A673 (cell line): ENCODE data around the gene UFSP1. TPM values are rescaled to one million over a fixed set of nuclear protein-coding genes. Genes with fewer than 3 reads are reported as not detected.

ENCODE experiments used
- BruUV-seq: library from RNA; stranded (reverse); fragments of 400-500 nt; replicated peaks from 2 replicates; lab custom pipeline; 2021; lab: Mats Ljungman, UMichigan
- CTCF ChIA-PET: fragments of 300-600 bp; sonication (Branson Sonifier 250); formaldehyde crosslinking; loops from one replicate; lab custom pipeline; 2022; ENCODE audit warnings: antibody characterized with exemption; lab: Charles Lee
- POLR2A ChIA-PET: fragments of 300-600 bp; sonication (Branson Sonifier 250); formaldehyde crosslinking; loops from one replicate; lab custom pipeline; 2022; ENCODE audit warnings: antibody characterized with exemption; ENCODE audit not compliant: low non-redundant PET; lab: Charles Lee
- DNase-seq: peaks from one replicate; pipeline ENCODE4 v3.0.0-alpha.2; 2015; ENCODE audit warnings: low spot score
- H3K27ac ChIP-seq: fragments of 200-600 bp; sonication (generic); 2 replicates; pipeline ENCODE4 v1.5.1; 2016; ENCODE audit warnings: mixed run types, low read depth, mild to moderate bottlenecking, mixed read lengths, antibody characterized with exemption, low read length; ENCODE audit not compliant: poor library complexity, severe bottlenecking
- H3K27me3 ChIP-seq: fragments of 200-600 bp; sonication (generic); replicated peaks from 2 replicates; pipeline ENCODE4 v1.6.1; 2017; ENCODE audit warnings: mixed run types, low read depth, mild to moderate bottlenecking, mixed read lengths, antibody characterized with exemption, low read length; ENCODE audit not compliant: insufficient read depth, poor library complexity
- H3K36me3 ChIP-seq: fragments of 200-600 bp; sonication (generic); 2 replicates; pipeline ENCODE4 v1.6.1; 2016; ENCODE audit warnings: mixed run types, mild to moderate bottlenecking, mixed read lengths, antibody characterized with exemption, low read length; ENCODE audit not compliant: insufficient read depth, poor library complexity, severe bottlenecking
- H3K4me1 ChIP-seq: fragments of 200-600 bp; sonication (generic); 2 replicates; pipeline ENCODE4 v1.6.1; 2017; ENCODE audit warnings: mixed run types, mild to moderate bottlenecking, mixed read lengths, antibody characterized with exemption, low read length; ENCODE audit not compliant: insufficient read depth, poor library complexity, severe bottlenecking
- H3K4me3 ChIP-seq: fragments of 200-600 bp; sonication (generic); 2 replicates; pipeline ENCODE4 v1.5.1; 2016; ENCODE audit warnings: low read depth, mixed run types, mild to moderate bottlenecking, mixed read lengths, low read length; ENCODE audit not compliant: poor library complexity, severe bottlenecking
- H3K9me3 ChIP-seq: fragments of 200-600 bp; sonication (generic); 2 replicates; pipeline ENCODE4 v1.6.1; 2016; ENCODE audit warnings: mixed run types, low read depth, mild to moderate bottlenecking, mixed read lengths, antibody characterized with exemption, low read length; ENCODE audit not compliant: poor library complexity, severe bottlenecking
- EZH2 ChIP-seq: fragments of 200-600 bp; sonication (generic); IDR thresholded peaks from 2 replicates; pipeline ENCODE4 v1.6.1; 2017; ENCODE audit warnings: borderline replicate concordance, low read depth, mild to moderate bottlenecking, mixed read lengths, antibody characterized with exemption, low read length; ENCODE audit not compliant: poor library complexity, severe bottlenecking
- intact Hi-C: fragments of 100-400 bp; cut with micrococcal nuclease; formaldehyde crosslinking; loops from one replicate; pipeline ENCODE4 v1.10.0; 2022; ENCODE audit not compliant: unreplicated experiment
- total RNA-seq: library from RNA; stranded (reverse); gene quantifications from 2 replicates; pipeline ENCODE4 v1.2.3, GENCODE V29; 2021
- TF ChIP-seq, protein P1 (sequence below): fragments of 300-800, 200-600 bp; sonication (generic); conservative IDR thresholded peaks from 2 replicates; pipeline ENCODE4 v1.5.1; 2017; ENCODE audit warnings: low read depth, mild to moderate bottlenecking, antibody characterized with exemption, low read length, moderate library complexity, mixed read lengths

UFSP1 gene
- total RNA-seq, 1 experiment from 2014 or later: 5.0 TPM

DNA sequence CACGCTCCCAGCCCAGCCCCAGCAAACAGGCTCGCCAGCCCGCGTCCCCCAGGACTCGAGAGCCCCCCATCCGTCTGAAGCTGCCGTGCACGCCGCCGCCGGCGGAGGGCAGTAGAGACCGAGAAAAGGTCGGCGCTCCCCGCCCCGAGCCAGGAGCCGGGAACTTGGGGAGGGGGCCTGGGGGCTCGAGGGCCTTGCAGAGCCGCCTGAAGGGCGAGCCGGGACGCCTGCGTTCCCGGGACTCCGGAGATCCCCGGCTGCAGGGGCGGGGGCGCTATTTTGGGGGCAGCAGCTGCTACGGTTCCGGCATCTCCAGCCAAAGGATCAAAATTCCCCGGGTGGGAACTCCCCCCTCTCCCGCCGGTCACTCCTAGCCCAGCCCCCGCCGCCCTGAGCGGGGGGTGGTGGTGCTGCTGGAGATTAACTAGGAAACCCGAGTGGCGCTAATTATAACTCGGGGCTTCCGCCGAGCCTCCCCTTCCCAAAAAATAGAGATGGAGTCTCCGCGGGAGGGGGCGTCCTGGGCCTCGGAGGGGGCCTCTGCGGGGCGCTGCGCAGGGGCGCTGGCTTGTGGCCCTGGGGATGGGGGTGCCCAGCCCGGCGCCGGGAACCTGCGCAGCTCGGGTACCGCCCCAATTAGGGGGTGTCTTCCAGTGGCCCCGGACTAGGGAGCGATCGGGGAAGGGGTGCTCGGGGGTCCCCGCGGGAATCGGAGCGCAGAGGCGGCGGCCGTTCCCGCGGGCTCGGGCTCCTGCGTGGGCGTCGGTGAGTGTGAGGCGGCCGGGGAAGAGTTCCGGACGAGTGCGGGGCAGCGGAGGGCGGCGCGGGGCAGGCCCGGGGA is 5.6 kb upstream of the UFSP1 start:
- H3K4me1 ChIP-seq: peaks cover 12% of the 10 kb centered on the region
- intact Hi-C loops: loop anchor here (2.0 to 10.0 kb wide), 4 partner anchors 182 to 387 kb away; partner anchors contain the start of gene FIS1
- no peaks in the 10 kb centered on the region for H3K9me3 ChIP-seq
- no peaks in the 10 kb centered on the region for H3K36me3 ChIP-seq
- BruUV-seq: no TSS peak
- TF ChIP-seq EZH2: no peak
- TF ChIP-seq, protein P1, sequence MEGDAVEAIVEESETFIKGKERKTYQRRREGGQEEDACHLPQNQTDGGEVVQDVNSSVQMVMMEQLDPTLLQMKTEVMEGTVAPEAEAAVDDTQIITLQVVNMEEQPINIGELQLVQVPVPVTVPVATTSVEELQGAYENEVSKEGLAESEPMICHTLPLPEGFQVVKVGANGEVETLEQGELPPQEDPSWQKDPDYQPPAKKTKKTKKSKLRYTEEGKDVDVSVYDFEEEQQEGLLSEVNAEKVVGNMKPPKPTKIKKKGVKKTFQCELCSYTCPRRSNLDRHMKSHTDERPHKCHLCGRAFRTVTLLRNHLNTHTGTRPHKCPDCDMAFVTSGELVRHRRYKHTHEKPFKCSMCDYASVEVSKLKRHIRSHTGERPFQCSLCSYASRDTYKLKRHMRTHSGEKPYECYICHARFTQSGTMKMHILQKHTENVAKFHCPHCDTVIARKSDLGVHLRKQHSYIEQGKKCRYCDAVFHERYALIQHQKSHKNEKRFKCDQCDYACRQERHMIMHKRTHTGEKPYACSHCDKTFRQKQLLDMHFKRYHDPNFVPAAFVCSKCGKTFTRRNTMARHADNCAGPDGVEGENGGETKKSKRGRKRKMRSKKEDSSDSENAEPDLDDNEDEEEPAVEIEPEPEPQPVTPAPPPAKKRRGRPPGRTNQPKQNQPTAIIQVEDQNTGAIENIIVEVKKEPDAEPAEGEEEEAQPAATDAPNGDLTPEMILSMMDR: peak; percentile 88
- H3K27me3 ChIP-seq: peaks cover 7% of the 10 kb centered on the region
- CTCF ChIA-PET: interaction anchor here (0.5 to 0.7 kb wide), 4 partner anchors 176 to 249 kb away, joined by 4 to 10 read pairs (median 4); no protein-coding TSS in a partner anchor
- H3K27ac ChIP-seq: no peak overlapping the region
- DNase-seq: peak; percentile 76
- peak overlapping the region; percentile 50 for H3K4me3 ChIP-seq
- POLR2A ChIA-PET: interaction anchor here (0.5 kb wide), 1 partner anchor 305 kb away, joined by 5 read pairs; no protein-coding TSS in a partner anchor

DNA sequence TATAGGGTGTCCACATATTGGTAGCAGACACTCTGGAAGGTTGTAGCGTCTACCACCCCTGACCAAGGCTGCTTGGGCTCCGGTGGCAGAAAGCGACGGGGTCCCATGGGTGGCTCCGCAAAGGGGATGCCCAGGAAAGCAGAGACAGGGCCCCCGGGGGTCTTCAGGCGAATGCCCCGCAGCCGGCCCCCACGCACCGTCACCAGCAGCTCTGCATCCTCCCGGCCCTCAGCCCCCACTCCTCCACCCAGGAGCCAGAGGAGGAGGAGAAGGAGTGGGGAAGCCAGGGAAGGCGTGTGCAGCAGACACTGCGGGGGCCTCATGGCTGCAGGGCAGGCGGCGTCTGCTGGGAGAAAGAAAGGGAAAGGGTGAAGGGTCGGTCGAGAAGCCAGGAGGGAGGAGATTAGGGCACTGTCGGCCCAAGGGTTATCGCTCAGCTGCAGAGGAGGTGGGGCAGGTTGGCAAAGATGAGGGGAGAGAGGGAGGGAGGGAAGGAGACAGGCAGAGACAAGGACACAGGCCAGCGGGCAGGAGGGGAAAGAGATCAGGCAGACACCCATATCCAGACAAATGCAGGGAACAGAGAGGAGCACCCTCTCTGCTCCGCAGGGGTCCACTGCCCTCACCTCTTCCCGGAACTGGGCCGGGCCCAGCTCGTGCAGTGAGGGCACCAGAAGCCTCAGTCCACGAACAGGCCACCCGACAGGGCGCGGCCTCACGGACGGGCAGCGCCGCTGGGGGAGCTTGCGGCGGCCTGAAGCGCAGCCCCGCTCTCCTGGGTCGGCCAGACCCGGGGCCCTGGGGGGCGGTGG is 4.6 kb upstream of the UFSP1 start:
- Histone ChIP-seq H3K27me3 (peaks cover 7% of the 10 kb centered on the region), H3K4me1 (peaks cover 14% of the 10 kb centered on the region), H3K9me3 (no peaks in the 10 kb centered on the region), H3K4me3 (no peak overlapping the region), H3K27ac (no peak overlapping the region), H3K36me3 (no peaks in the 10 kb centered on the region)
- TF ChIP-seq, protein P1: no peak
- no peak for TF ChIP-seq EZH2
- no peak for DNase-seq
- intact Hi-C loops: loop anchor here (2.0 to 10.0 kb wide), 2 partner anchors 301 to 351 kb away; partner anchors contain the start of gene FIS1
- BruUV-seq: no TSS peak
- POLR2A ChIA-PET: no interaction called here
- CTCF ChIA-PET: interaction anchor here (0.6 to 0.7 kb wide), 2 partner anchors 177 to 183 kb away, joined by 4 read pairs; no protein-coding TSS in a partner anchor

DNA sequence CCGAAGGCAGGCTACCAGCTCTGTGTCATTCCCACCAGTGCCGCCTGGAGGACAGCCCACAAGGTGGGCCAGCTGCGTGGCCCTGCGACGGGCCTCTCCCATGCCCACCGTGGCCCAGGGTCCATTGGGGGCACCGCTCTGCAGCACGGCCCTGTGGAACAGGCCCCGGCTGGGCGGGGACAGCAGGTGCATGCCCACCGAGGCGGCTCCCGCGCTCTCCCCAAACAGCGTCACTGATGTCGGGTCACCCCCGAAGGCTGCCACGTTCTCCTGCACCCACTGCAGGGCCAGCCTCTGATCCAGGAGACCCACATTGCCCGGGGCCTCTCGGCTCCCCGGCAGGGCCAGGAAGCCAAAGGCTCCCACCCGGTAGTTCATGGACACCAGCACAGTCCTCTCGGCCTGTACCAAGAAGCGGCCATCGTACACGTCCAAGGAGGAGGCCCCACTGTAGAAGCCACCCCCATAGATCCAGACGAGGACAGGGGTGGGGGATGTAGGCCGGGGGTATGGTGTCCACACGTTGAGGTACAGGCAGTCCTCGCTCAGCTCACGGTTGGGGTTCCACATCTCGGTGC is 3.9 kb upstream of the UFSP1 start:
- intact Hi-C loops: loop anchor here (10.0 kb wide), 1 partner anchor 301 kb away; no protein-coding TSS in a partner anchor
- BruUV-seq: no TSS peak
- ChIA-PET CTCF (no interaction called here), POLR2A (no interaction called here)
- no peak overlapping the region for H3K27ac ChIP-seq
- H3K36me3 ChIP-seq: peaks cover 5% of the 10 kb centered on the region
- no peak overlapping the region for H3K4me3 ChIP-seq
- TF ChIP-seq EZH2: no peak
- TF ChIP-seq, protein P1: no peak
- no peaks in the 10 kb centered on the region for H3K9me3 ChIP-seq
- H3K4me1 ChIP-seq: peaks cover 21% of the 10 kb centered on the region
- H3K27me3 ChIP-seq: peaks cover 7% of the 10 kb centered on the region
- no peak for DNase-seq
